BE2C (cell line): ENCODE results near the gene BCORL1.

Experiments
- DNase-seq: peaks from one replicate; pipeline ENCODE4 v3.0.0-alpha.2; 2020
- H3K27me3 ChIP-seq: fragments of 250-450 bp; sonication (Bioruptor Pico); 2 replicates; pipeline ENCODE4 v1.5.1; 2020; ENCODE audit warnings: mild to moderate bottlenecking
- H3K36me3 ChIP-seq: fragments of 250-450 bp; sonication (Bioruptor Pico); 2 replicates; pipeline ENCODE4 v1.5.1; 2020; ENCODE audit warnings: mild to moderate bottlenecking
- H3K4me1 ChIP-seq: fragments of 250-450 bp; sonication (Bioruptor Pico); 2 replicates; pipeline ENCODE4 v1.5.1; 2020
- H3K4me3 ChIP-seq: 2 replicates; pipeline ENCODE4 v1.5.1; 2011; ENCODE audit warnings: low read depth, low read length
- H3K9me3 ChIP-seq: fragments of 250-450 bp; sonication (Bioruptor Pico); 2 replicates; pipeline ENCODE4 v1.5.1; 2020
- CTCF ChIP-seq: IDR thresholded peaks from 2 replicates; pipeline ENCODE4 v1.5.1; 2012; ENCODE audit warnings: mild to moderate bottlenecking, low read depth, low read length

BCORL1 gene

DNA sequence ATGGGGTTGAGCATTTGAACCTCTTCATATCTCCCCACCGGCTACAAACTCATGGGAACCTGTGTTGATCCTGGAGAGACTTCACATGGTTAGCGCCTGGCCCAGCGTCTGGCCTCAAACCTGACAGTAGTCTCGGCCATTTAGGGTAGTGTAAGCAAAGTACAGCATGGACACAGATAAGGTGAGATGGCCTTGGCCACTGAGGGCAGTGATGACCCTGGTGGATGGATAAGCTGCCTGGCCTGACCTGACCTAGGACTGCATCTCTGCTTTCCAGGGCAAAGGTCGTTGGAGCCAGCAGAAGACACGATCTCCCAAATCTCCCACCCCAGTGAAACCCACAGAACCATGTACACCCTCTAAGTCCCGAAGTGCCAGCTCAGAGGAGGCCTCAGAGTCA lies 51.7 kb downstream of the BCORL1 start:
- no peak for TF ChIP-seq CTCF
- Histone ChIP-seq H3K27me3 (no peaks in the 10 kb centered on the region), H3K4me1 (no peaks in the 10 kb centered on the region), H3K9me3 (no peaks in the 10 kb centered on the region), H3K4me3 (no peak overlapping the region), H3K36me3 (no peaks in the 10 kb centered on the region)
- DNase-seq, result no peak

- no peak for DNase-seq
- H3K4me3 ChIP-seq, result no peak overlapping the region
- no peaks in the 10 kb centered on the region for H3K27me3 ChIP-seq
- H3K4me1 ChIP-seq, result no peaks in the 10 kb centered on the region
- no peak for TF ChIP-seq CTCF
- no peaks in the 10 kb centered on the region for H3K36me3 ChIP-seq
- no peaks in the 10 kb centered on the region for H3K9me3 ChIP-seq
Observed at GRCh38 chrX:130039847-130040246, 57.4 kb downstream of the BCORL1 start.

GRCh38 chrX:130047416-130047815 lies 65.0 kb downstream of the BCORL1 start:
- no peaks in the 10 kb centered on the region for H3K9me3 ChIP-seq
- H3K4me3 ChIP-seq, result no peak overlapping the region
- no peak for TF ChIP-seq CTCF
- H3K27me3 ChIP-seq, result no peaks in the 10 kb centered on the region
- H3K4me1 ChIP-seq, result no peaks in the 10 kb centered on the region
- no peak for DNase-seq
- H3K36me3 ChIP-seq, result no peaks in the 10 kb centered on the region

DNA sequence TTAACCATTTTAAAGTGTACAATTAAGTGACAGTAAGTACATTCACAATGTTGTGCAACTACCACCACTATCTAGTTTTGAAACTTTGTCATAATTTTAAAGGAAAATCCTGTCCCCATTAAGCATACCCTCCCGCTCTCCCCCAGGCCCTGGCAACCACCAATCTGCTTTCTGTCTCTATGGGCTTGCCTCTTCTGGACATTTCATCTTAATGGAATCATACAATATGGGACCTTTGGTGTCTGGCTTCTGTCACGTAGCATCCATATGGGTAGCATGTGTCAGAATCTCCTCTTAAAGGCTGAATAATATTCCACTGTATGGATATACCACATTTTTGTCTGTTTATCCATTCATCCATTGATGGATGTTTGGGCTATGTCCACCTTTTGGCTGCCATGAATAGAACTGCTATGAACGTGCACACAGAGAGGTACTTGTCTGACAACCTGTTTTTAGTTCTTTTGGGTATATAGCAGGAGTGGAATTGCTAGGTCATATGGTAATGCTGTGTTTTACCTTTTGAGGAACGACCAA lies 66.3 kb downstream of the BCORL1 start:
- Histone ChIP-seq H3K27me3 (no peaks in the 10 kb centered on the region), H3K4me1 (no peaks in the 10 kb centered on the region), H3K4me3 (no peak overlapping the region), H3K9me3 (no peaks in the 10 kb centered on the region), H3K36me3 (no peaks in the 10 kb centered on the region)
- TF ChIP-seq CTCF, result no peak
- no peak for DNase-seq

- H3K27me3 ChIP-seq, result no peaks in the 10 kb centered on the region
- H3K4me3 ChIP-seq, result no peak overlapping the region
- H3K4me1 ChIP-seq, result no peaks in the 10 kb centered on the region
- no peak for DNase-seq
- H3K9me3 ChIP-seq, result no peaks in the 10 kb centered on the region
- TF ChIP-seq CTCF, result no peak
- no peaks in the 10 kb centered on the region for H3K36me3 ChIP-seq
Observed at GRCh38 chrX:130049821-130050220, 67.4 kb downstream of the BCORL1 start.

DNA sequence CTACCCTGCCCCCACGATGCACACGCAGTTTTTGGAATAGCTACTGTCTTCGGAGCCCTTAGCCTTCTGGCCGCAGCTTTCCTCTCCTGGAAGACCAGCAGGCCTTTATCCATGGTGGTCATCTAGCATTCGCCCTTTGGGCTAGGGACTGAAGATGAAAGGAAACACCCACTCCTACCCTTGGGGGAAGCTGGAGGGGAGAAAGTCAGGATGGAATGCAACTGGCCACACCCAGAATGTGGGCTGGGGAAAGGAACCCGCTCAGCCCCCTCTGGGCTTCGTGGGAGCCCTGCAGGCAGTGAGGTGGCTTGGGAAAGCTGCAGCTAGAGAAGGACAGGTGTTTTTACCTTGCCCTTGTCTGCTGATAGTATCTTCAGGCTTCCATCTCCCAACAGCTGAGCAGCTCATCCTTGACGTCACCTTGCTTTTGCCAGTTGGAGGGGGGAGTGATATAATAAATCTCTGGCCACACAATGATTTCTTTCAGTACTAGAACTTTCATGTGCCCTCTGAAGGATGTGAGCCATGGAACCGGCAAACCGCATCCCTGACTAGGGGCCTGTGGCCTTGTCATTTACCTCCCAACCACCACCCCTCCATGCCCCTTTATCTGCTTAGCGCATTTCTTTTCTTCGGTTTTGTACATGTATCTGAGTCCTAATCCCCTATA lies 68.9 kb downstream of the BCORL1 start:
- Histone ChIP-seq H3K4me3 (no peak overlapping the region), H3K9me3 (no peaks in the 10 kb centered on the region), H3K27me3 (no peaks in the 10 kb centered on the region)

More for the DNA sequence above, 68.9 kb downstream of the BCORL1 start:
- Histone ChIP-seq H3K4me1 (no peaks in the 10 kb centered on the region), H3K36me3 (no peaks in the 10 kb centered on the region)
- DNase-seq, result no peak
- TF ChIP-seq CTCF, result no peak
